ENCODE results near the gene MAPKAP1.

- TF ChIP-seq POLR2A (IDR thresholded peaks at IDR 0.05; ENCODE audit: low read length) (no peak), GATA1 (IDR thresholded peaks at IDR 0.05; ENCODE audit: low read depth, low read length) (no peak)
Observed at GRCh38 chr9:125467116-125467740, 239.8 kb downstream of the MAPKAP1 start.
